Measurements from ENCODE around the gene SMCO3.

DNA sequence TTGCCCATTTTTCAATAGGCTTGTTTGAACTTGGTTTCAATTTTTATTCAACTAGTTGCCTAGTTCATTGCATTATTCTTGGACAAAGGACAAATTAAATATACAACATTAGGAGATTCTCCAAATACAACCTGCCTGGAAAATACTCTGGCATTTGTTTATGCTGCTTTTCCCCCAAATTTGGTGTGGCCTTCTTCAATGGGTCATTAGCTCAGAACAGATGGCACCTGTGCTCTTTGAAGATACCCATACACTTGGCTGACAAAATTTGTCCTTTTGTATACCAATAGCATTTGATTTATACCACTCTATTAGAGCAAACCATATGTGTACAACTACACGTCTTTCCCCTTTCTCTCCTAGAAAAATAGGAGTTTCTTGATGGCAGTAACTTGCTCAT lies 46.4 kb downstream of the SMCO3 start:
- TF ChIP-seq, protein P1, sequence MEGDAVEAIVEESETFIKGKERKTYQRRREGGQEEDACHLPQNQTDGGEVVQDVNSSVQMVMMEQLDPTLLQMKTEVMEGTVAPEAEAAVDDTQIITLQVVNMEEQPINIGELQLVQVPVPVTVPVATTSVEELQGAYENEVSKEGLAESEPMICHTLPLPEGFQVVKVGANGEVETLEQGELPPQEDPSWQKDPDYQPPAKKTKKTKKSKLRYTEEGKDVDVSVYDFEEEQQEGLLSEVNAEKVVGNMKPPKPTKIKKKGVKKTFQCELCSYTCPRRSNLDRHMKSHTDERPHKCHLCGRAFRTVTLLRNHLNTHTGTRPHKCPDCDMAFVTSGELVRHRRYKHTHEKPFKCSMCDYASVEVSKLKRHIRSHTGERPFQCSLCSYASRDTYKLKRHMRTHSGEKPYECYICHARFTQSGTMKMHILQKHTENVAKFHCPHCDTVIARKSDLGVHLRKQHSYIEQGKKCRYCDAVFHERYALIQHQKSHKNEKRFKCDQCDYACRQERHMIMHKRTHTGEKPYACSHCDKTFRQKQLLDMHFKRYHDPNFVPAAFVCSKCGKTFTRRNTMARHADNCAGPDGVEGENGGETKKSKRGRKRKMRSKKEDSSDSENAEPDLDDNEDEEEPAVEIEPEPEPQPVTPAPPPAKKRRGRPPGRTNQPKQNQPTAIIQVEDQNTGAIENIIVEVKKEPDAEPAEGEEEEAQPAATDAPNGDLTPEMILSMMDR (IDR thresholded peaks at IDR 0.05), result no peak
- TF ChIP-seq IRF1 (CRISPR knock-in tag; IDR thresholded peaks at IDR 0.05), result no peak

Measured in WTC11 (cell line).